Breast epithelium (tissue), 4 donors: Measurements from ENCODE around the gene MYO15B. TPM values are rescaled to one million over a fixed set of nuclear protein-coding genes. Genes with fewer than 3 reads are reported as not detected.

Source experiments
- DNase-seq, 2 donors: peaks; one replicate each; pipeline ENCODE4 v3.0.0-alpha.2; 2019; ENCODE audit warnings: low spot score in 2 of 2
- H3K27ac ChIP-seq, 2 donors: fragments of 200-600 bp; sonication (generic) in 1 of 2; one replicate each; pipeline ENCODE4 v1.5.1; 2016 to 2019; ENCODE audit warnings: mild to moderate bottlenecking in 1 of 2
- H3K27me3 ChIP-seq, 2 donors: fragments of 200-600 bp; sonication (generic) in 1 of 2; one replicate each; pipeline versions ENCODE4 v1.5.1 to v1.6.0; 2017 to 2019; ENCODE audit warnings: control low read depth in 1 of 2, mild to moderate bottlenecking in 1 of 2
- H3K36me3 ChIP-seq: fragments of 200-600 bp; one replicate; pipeline ENCODE4 v1.5.1; 2019
- H3K4me1 ChIP-seq, 2 donors: fragments of 200-600 bp; sonication (generic); one replicate each; pipeline ENCODE4 v1.5.1; 2016 to 2019; ENCODE audit warnings: control low read depth in 1 of 2
- H3K4me3 ChIP-seq, 3 donors: fragments of 200-600 bp; sonication (generic); 1 replicate in 2 of 3; 2 replicates in 1 of 3; pipeline ENCODE4 v1.5.1; 2016 to 2019; ENCODE audit warnings: mild to moderate bottlenecking in 3 of 3, moderate library complexity in 2 of 3
- H3K9me3 ChIP-seq, 2 donors: fragments of 200-600 bp; sonication (generic) in 1 of 2; one replicate each; pipeline ENCODE4 v1.5.1; 2016 to 2019; ENCODE audit warnings: control low read depth in 1 of 2
- CTCF ChIP-seq, 3 donors: fragments of 450-650 bp; IDR thresholded peaks; one replicate each; pipeline ENCODE4 v1.5.1; 2016 to 2017; ENCODE audit warnings: antibody characterized with exemption in 3 of 3, mild to moderate bottlenecking in 3 of 3, moderate library complexity in 3 of 3
- POLR2A ChIP-seq: fragments of 450-650 bp; IDR thresholded peaks from one replicate; pipeline ENCODE4 v1.6.1; 2016; ENCODE audit warnings: antibody characterized with exemption, mild to moderate bottlenecking, moderate library complexity
- POLR2AphosphoS5 ChIP-seq, 3 donors: sonication (generic); formaldehyde crosslinking; IDR thresholded peaks; one replicate each; pipeline ENCODE4 v1.6.1; 2017; ENCODE audit warnings: antibody characterized with exemption in 3 of 3
- intact Hi-C: fragments of 100-400 bp; cut with DNase I; formaldehyde crosslinking; loops from one replicate; pipeline ENCODE4 v1.15.1; 2023; ENCODE audit warnings: low total_unique reads
- total RNA-seq, 3 donors: library from RNA; depleted of rRNA; stranded (reverse); fragments of >200 nt; gene quantifications; one replicate each; pipeline ENCODE4 v1.1.0, GENCODE V29; 2016

The MYO15B gene
- total RNA-seq, 3 donors from 2014 or later, result 65.3 to 121 (median 86.6) TPM

GRCh38 chr17:75595920-75596313, 8.3 kb downstream of the MYO15B start:
- TF ChIP-seq POLR2A (no peak), CTCF (IDR thresholded peaks at IDR 0.05) (no peak), POLR2AphosphoS5 (IDR thresholded peaks at IDR 0.05) (no peak)
- H3K36me3 ChIP-seq, result no peaks in the 10 kb centered on the region
- H3K4me1 ChIP-seq, result no peaks in the 10 kb centered on the region
- intact Hi-C loops, result loop anchor here (1.0 kb wide), 1 partner anchor 23 kb away; no protein-coding TSS in a partner anchor
- no peaks in the 10 kb centered on the region for H3K9me3 ChIP-seq
- H3K27me3 ChIP-seq, result no peaks in the 10 kb centered on the region
- H3K27ac ChIP-seq, result no peak overlapping the region
- H3K4me3 ChIP-seq, result no peak overlapping the region
- no peak for DNase-seq

GRCh38 chr17:75596320-75597087, 8.9 kb downstream of the MYO15B start:
- H3K4me1 ChIP-seq, result no peaks in the 10 kb centered on the region
- no peaks in the 10 kb centered on the region for H3K27me3 ChIP-seq
- intact Hi-C loops, result no loop called here
- TF ChIP-seq POLR2A, result no peak
- TF ChIP-seq POLR2AphosphoS5 (IDR thresholded peaks at IDR 0.05), result no peak
- no peak for TF ChIP-seq CTCF (IDR thresholded peaks at IDR 0.05)
- H3K9me3 ChIP-seq, result no peaks in the 10 kb centered on the region
- H3K36me3 ChIP-seq, result no peaks in the 10 kb centered on the region
- H3K4me3 ChIP-seq, result no peak overlapping the region
- DNase-seq, result no peak
- no peak overlapping the region for H3K27ac ChIP-seq

DNA sequence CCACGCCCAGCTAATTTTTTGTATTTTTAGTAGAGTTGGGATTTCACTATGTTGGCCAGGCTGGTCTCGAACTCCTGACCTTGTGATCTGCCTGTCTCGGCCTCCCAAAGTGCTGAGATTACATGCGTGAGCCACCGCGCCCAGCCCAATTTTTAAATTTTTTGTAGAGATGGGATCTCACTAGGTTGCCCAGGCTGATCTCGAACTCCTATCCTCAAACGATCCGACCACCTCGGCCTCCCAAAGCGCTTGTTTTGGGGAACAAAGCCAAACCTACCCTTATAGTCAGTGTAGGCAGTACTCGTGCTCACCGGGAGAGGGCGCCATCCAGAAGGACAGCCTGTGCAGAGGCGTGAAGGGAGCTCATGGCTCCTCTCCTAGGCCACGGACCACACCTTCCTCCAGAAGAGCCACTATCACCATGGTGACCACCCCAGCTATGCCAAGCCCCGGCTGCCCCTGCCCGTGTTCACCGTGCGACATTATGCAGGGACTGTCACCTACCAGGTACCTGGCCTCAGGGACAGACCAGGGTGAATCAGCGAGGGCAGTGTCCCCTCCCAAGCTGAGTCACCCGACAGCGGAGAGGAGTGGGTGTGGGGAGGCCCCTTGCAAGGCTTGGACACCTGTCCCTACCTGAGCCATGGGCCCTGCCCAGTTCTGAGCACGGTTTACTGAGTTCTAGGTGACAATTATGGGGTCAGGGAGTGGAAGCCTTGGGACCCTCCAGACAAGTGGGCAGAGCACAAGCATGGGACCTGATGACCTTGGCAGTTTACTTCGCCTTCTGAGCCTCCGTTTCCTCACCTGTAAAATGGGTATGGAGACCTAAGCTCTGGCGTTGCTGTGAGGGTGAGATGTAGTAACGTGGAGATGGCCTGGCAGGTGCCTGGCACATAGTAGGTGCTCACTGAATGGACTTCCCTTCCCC, 13.7 kb downstream of the MYO15B start:
- no peaks in the 10 kb centered on the region for H3K4me1 ChIP-seq
- no peaks in the 10 kb centered on the region for H3K27me3 ChIP-seq
- intact Hi-C loops, result no loop called here
- H3K9me3 ChIP-seq, result no peaks in the 10 kb centered on the region
- H3K4me3 ChIP-seq, result no peak overlapping the region
- peak; percentile 43 to 49 (median 44) for TF ChIP-seq CTCF (IDR thresholded peaks at IDR 0.05)
- no peak for TF ChIP-seq POLR2A
- TF ChIP-seq POLR2AphosphoS5 (IDR thresholded peaks at IDR 0.05), result no peak
- no peaks in the 10 kb centered on the region for H3K36me3 ChIP-seq
- peak in 1 of 2 donors; percentile 64 for DNase-seq
- no peak overlapping the region for H3K27ac ChIP-seq

DNA sequence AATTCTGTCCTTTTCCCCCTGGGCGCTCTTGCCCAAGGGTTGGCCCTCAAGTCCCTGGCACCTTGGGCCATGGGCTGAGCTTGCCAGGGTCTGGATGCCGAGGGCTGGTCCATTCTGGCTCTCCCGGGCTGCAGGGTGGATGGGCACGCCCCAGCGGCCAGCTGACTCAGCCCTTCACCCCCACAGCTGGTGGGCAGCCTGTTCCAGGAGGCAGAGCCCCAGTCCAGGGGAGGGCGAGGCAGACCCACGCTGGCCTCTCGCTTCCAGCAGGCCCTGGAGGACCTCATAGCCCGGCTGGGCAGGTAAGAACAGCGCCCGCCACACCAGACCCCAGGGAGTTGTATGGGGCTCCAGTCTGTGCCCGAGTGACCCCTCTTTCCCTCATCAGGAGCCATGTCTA, 15.0 kb downstream of the MYO15B start:
- TF ChIP-seq POLR2AphosphoS5 (IDR thresholded peaks at IDR 0.05) (no peak), POLR2A (no peak), CTCF (IDR thresholded peaks at IDR 0.05) (no peak)
- Histone ChIP-seq H3K4me3 (no peak overlapping the region), H3K4me1 (no peaks in the 10 kb centered on the region), H3K9me3 (no peaks in the 10 kb centered on the region), H3K27me3 (no peaks in the 10 kb centered on the region), H3K36me3 (no peaks in the 10 kb centered on the region), H3K27ac (no peak overlapping the region)
- DNase-seq, result no peak
- intact Hi-C loops, result no loop called here

- H3K9me3 ChIP-seq, result no peaks in the 10 kb centered on the region
- H3K4me1 ChIP-seq, result no peaks in the 10 kb centered on the region
- H3K4me3 ChIP-seq, result no peak overlapping the region
- TF ChIP-seq CTCF (IDR thresholded peaks at IDR 0.05) (no peak), POLR2A (no peak), POLR2AphosphoS5 (IDR thresholded peaks at IDR 0.05) (no peak)
- no peak for DNase-seq
- H3K27me3 ChIP-seq, result no peaks in the 10 kb centered on the region
- no peaks in the 10 kb centered on the region for H3K36me3 ChIP-seq
- H3K27ac ChIP-seq, result no peak overlapping the region
- intact Hi-C loops, result no loop called here
Observed at GRCh38 chr17:75603123-75603522, 15.5 kb downstream of the MYO15B start.
